ENCODE measurements around the gene LMNA.
"Not testable (repeated sequence)": the region's sequence is repeated elsewhere in the genome, so short reads cannot be mapped to it uniquely, and the experiment has no call there.

Gene LMNA

DNA sequence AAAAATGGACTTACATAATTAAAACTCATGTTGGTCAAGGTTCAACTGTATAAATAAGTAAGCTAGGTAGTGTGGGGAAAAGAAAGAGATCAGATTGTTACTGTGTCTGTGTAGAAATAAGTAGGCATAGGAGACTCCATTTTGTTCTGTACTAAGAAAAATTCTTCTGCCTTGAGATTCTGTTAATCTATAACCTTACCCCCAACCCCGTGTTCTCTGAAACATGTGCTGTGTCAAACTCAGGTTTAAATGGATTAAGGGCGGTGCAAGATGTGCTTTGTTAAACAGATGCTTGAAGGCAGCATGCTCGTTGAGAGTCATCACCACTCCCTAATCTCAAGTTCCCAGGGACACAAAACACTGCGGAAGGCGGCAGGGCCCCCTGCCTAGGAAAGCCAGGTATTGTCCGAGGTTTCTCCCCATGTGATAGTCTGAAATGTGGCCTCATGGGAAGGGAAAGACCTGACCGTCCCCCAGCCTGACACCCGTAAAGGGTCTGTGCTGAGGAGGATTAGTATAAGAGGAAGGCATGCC lies 66.9 kb downstream of the LMNA start:
- not testable (repeated sequence) for H3K9ac ChIP-seq (ENCODE audit: low read length); H3K36me3 ChIP-seq (ENCODE audit: control insufficient read depth, insufficient read depth, low read length); H3K27me3 ChIP-seq (ENCODE audit: control insufficient read depth, insufficient read depth, low read length); H3K4me1 ChIP-seq (ENCODE audit: control insufficient read depth, insufficient read depth, low read length); H3K27ac ChIP-seq (ENCODE audit: low read depth, low read length); H3K4me3 ChIP-seq (ENCODE audit: low read length)

DNA sequence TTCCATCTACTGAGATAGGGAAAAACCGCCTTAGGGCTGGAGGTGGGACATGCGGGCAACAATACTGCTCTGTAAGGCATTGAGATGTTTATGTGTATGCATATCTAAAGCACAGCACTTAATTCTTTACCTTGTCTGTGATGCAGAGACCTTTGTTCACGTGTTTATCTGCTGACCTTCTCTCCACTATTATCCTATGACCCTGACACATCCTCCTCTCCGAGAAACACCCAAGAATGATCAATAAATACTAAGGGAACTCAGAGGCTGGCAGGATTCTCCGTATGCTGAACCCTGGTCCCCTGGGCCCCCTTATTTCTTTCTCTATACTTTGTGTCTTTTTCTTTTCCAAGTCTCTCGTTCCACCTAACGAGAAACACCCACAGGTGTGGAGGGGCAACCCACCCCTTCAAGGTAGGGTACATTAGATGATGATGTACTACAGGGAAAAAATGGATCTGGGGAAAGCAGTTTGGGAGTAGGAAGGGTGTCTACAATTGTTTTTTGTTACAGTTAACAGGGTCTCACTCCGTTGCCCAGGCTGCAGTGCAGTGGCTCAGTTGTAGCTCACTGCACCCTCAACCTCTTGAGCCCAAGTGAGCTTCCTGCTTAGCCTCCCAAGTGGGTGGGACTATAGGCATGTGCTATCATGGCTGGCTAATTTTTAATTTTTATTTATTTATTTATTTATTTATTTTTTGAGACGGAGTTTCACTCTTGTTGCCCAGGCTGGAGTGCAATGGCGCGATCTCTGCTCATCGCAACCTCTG lies 67.7 kb downstream of the LMNA start:
- not testable (repeated sequence) for H3K27me3 ChIP-seq (ENCODE audit: control insufficient read depth, insufficient read depth, low read length); H3K36me3 ChIP-seq (ENCODE audit: control insufficient read depth, insufficient read depth, low read length); H3K9ac ChIP-seq (ENCODE audit: low read length); H3K4me1 ChIP-seq (ENCODE audit: control insufficient read depth, insufficient read depth, low read length); H3K4me3 ChIP-seq (ENCODE audit: low read length); H3K27ac ChIP-seq (ENCODE audit: low read depth, low read length)

DNA sequence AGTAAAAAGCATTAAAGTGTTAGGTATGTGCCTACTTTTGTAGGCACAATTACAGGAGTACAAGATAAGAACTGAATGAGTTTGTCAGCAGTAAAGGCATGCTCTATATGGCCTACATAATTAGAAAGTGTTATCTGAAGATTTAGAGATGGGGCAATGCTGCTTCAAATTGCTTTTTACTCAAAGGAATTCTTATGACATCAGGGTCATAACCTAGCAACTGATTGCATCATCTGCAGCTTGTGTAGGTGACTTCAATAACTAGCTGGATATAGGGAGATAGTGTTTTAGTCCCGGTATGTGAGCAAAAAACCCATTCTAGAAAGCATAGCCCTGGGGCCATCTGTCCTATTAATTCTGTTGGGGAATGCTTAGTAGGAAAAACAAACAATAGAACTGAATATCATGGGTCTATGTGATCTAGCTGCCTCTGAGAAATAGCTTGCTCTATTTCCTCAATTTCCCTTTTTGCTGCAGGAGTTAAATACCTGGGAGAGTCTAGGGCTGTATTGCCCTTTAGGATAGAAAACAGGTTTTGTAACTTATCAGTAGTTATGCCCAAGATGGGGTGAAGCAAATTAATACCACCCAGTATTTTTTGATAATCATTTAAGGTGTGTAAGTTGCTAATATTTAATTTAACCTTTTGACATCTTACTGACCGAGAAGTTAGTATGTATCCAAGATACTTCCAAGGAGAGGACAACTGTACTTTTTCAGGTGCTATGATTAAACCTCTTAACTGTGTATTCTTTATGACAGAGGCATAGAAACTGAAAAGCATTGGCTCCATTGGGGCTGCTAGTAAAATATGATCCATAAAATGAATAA lies 72.1 kb downstream of the LMNA start:
- not testable (repeated sequence) for H3K4me3 ChIP-seq (ENCODE audit: low read length); H3K27me3 ChIP-seq (ENCODE audit: control insufficient read depth, insufficient read depth, low read length); H3K27ac ChIP-seq (ENCODE audit: low read depth, low read length); H3K4me1 ChIP-seq (ENCODE audit: control insufficient read depth, insufficient read depth, low read length); H3K9ac ChIP-seq (ENCODE audit: low read length); H3K36me3 ChIP-seq (ENCODE audit: control insufficient read depth, insufficient read depth, low read length)

Measured in rectal smooth muscle tissue (tissue), 1 donor.